NCI-H82 treated with DMSO at 0.1 percent for 48 hours (cell line): ENCODE data around the gene APLP2.

Experiments used
- DNase-seq: peaks from one replicate; lab custom pipeline; 2025; ENCODE audit not compliant: unreplicated experiment; lab: John Stamatoyannopoulos, UW

APLP2 gene

GRCh38 chr11:130145311-130145812, 75.7 kb downstream of the APLP2 start:
- no peak for DNase-seq

GRCh38 chr11:130145975-130146776, 76.5 kb downstream of the APLP2 start:
- DNase-seq, result no peak

GRCh38 chr11:130146796-130147195, 77.1 kb downstream of the APLP2 start:
- no peak for DNase-seq

- DNase-seq, result no peak
Observed at GRCh38 chr11:130148796-130149326, 79.2 kb downstream of the APLP2 start.

- DNase-seq, result no peak
Observed at GRCh38 chr11:130150790-130151189, 81.1 kb downstream of the APLP2 start.

- DNase-seq, result no peak
Observed at GRCh38 chr11:130151196-130151595, 81.5 kb downstream of the APLP2 start.

GRCh38 chr11:130156108-130157022, 86.7 kb downstream of the APLP2 start:
- no peak for DNase-seq

GRCh38 chr11:130157101-130157500, 87.4 kb downstream of the APLP2 start:
- no peak for DNase-seq

- no peak for DNase-seq
Observed at GRCh38 chr11:130157840-130158239, 88.1 kb downstream of the APLP2 start.

GRCh38 chr11:130159139-130159538, 89.4 kb downstream of the APLP2 start:
- no peak for DNase-seq

- no peak for DNase-seq
Observed at GRCh38 chr11:130159657-130160497, 90.2 kb downstream of the APLP2 start, which contains the start of gene ST14. ST14 (plus strand) TSS chr11:130159782; CDS start chr11:130159980, 198 bp downstream.

GRCh38 chr11:130160498-130161155, 90.9 kb downstream of the APLP2 start:
- DNase-seq, result no peak

- DNase-seq, result no peak
Observed at GRCh38 chr11:130161441-130162145, 91.9 kb downstream of the APLP2 start.

GRCh38 chr11:130162733-130163132, 93.0 kb downstream of the APLP2 start:
- no peak for DNase-seq

- DNase-seq, result no peak
Observed at GRCh38 chr11:130163346-130164220, 93.9 kb downstream of the APLP2 start.

- DNase-seq, result no peak
Observed at GRCh38 chr11:130164221-130164570, 94.5 kb downstream of the APLP2 start.

GRCh38 chr11:130165601-130166456, 96.1 kb downstream of the APLP2 start:
- no peak for DNase-seq

- DNase-seq, result peak; percentile 1
Observed at GRCh38 chr11:130166457-130166784, 96.7 kb downstream of the APLP2 start.
